SKM-1 (cell line): Measurements from ENCODE around the gene FSIP1.

Experiments used
- DNase-seq: peaks from one replicate; lab custom pipeline; 2025; ENCODE audit not compliant: unreplicated experiment; lab: John Stamatoyannopoulos, UW

The FSIP1 gene

GRCh38 chr15:39558421-39558820 lies 224.2 kb downstream of the FSIP1 start:
- DNase-seq = no peak

- DNase-seq = no peak
These were observed 226.2 kb downstream of the FSIP1 start for GRCh38 chr15:39556461-39556860.

DNA sequence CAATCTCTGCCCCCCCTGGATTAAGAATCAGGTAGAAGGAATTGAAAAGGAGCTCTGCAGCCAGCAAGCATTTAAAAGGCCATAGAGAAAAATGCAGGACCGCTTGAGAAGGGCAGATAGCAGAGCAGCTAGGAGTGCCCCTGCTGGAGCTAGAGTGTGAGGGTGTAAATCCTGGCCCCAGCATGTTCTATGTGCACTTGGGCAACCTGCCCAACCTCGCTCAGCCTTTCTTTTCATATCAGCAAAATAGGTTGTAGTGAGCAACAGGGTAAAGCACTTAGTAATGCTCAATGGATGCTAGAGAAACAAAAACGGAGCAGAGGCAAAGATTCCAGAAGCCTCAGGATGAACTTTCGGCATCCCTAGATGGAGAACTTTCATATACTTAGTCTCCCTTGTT lies 226.8 kb downstream of the FSIP1 start:
- no peak for DNase-seq

- no peak for DNase-seq
These were observed 227.8 kb downstream of the FSIP1 start for GRCh38 chr15:39554746-39555387.

DNA sequence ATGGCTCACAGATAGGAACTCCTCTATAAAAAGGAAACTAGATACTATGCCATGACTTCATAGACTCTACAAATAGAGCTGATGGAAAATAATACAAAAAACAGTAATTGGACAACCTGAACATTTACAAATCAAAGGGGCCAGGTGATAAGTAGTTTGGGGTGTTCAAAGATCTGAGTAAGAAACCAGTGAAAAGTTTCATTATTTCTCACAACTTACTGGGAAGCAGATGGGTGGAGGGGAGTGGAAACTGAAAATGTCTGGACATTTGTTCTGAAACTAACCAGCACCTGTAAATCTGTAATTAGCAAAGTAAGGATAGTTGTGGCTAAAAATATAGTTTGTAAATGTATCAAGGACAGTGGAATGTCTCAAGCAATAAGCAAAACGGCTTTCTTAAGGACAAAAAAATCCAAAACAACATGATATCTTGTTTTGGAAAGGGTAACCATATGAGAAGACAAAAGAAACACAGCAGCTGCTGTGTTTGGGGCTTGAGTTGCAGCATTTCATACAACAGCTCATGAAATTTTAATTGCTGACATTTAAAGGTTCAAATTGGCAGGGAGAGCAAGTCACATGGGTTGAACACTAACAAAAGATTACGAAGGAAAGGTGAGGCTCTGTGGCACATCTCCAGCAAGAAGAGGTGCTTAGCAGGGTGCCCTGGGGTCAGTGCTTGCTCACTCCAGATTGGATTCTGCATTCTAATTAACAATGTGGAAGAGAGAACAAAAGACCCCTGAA lies 228.5 kb downstream of the FSIP1 start:
- no peak for DNase-seq

DNA sequence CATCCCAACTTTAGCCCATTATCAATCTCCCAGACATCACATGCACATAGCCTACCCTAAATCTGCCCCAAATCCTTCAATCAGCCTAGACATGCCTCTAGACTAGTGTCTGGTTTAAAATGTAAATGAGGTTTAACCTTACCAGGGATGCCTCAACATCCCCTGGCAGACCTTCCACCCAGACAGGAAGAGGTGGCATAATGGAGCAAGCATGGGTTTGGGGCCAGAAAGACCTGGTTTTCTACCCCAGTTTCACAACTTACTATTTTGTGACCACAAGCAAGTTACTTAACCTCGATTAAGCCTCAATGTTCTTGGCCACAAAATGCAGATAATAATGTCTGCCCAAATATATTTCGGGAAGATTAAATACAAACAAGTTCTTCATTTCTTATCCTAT lies 230.1 kb downstream of the FSIP1 start:
- DNase-seq = peak; percentile 4

- DNase-seq = no peak
These were observed 231.2 kb downstream of the FSIP1 start for GRCh38 chr15:39551476-39551875.
